SK-N-SH (cell line): ENCODE measurements around the gene FAM219A. TPM values are rescaled to one million over a fixed set of nuclear protein-coding genes. Genes with fewer than 3 reads are reported as not detected.
"Not testable (repeated sequence)": the region's sequence is repeated elsewhere in the genome, so short reads cannot be mapped to it uniquely, and the experiment has no call there.

Experiments
- CTCF ChIA-PET: fragments of 300-600, 350-600 bp; formaldehyde crosslinking; extraction: SDS; loops from one replicate; lab custom pipeline; 2021; lab: Yijun Ruan, JAX
- POLR2A ChIA-PET: fragments of 350-600 bp; sonication (Branson Sonifier 250); formaldehyde crosslinking; extraction: SDS; loops from one replicate; lab custom pipeline; 2020; ENCODE audit warnings: antibody characterized with exemption, inconsistent platforms; lab: Yijun Ruan, JAX
- DNase-seq: peaks from one replicate; pipeline ENCODE4 v3.0.0; 2012
- H2AFZ ChIP-seq: fragments of 200-600 bp; sonication (generic); 2 replicates; pipeline ENCODE4 v1.8.1; 2016; ENCODE audit warnings: antibody characterized with exemption, mild to moderate bottlenecking, low read depth
- H3F3A ChIP-seq: fragments of 200-600 bp; sonication (generic); replicated peaks from 2 replicates; pipeline ENCODE3; 2016; ENCODE audit warnings: antibody characterized with exemption, mild to moderate bottlenecking; ENCODE audit not compliant: insufficient read depth
- H3K27ac ChIP-seq, 2 experiments: fragments of 200-500 bp in 1 of 2; fragments of 200-600 bp in 1 of 2; sonication (Bioruptor generic) in 1 of 2; sonication (generic), shearing (Covaris generic) in 1 of 2; 2 replicates each; pipeline versions ENCODE4 v1.5.1 to v1.6.1; 2014 to 2016; ENCODE audit warnings: low read depth in 2 of 2, inconsistent platforms in 1 of 2, low read length in 1 of 2, mild to moderate bottlenecking in 1 of 2, mixed read lengths in 1 of 2
- H3K27me3 ChIP-seq: fragments of 200-600 bp; sonication (generic), shearing (Covaris generic); 2 replicates; pipeline ENCODE4 v1.6.1; 2016; ENCODE audit warnings: mixed run types; ENCODE audit not compliant: insufficient read depth
- H3K36me3 ChIP-seq, 2 experiments: fragments of 200-500 bp in 1 of 2; fragments of 200-600 bp in 1 of 2; sonication (Bioruptor generic) in 1 of 2; sonication (generic) in 1 of 2; replicated peaks in 1 of 2; 2 replicates each; pipeline versions ENCODE3 to v1.5.1; 2014 to 2016; ENCODE audit warnings: low read length in 1 of 2, mild to moderate bottlenecking in 1 of 2; ENCODE audit not compliant: insufficient read depth in 2 of 2, control insufficient read depth in 1 of 2
- H3K4me1 ChIP-seq, 2 experiments: fragments of 200-500 bp in 1 of 2; fragments of 200-600 bp in 1 of 2; sonication (Bioruptor generic) in 1 of 2; sonication (generic), shearing (Covaris generic) in 1 of 2; 2 replicates each; pipeline versions ENCODE4 v1.5.1 to v1.6.1; 2014 to 2016; ENCODE audit warnings: low read depth in 1 of 2, low read length in 1 of 2, mixed run types in 1 of 2; ENCODE audit not compliant: insufficient read depth in 2 of 2, control insufficient read depth in 1 of 2
- H3K4me2 ChIP-seq: fragments of 200-600 bp; sonication (generic), shearing (Covaris generic); 2 replicates; pipeline ENCODE4 v1.6.1; 2017; ENCODE audit warnings: mixed run types
- H3K4me3 ChIP-seq, 2 experiments: fragments of 200-500 bp in 1 of 2; fragments of 200-600 bp in 1 of 2; sonication (Bioruptor generic) in 1 of 2; sonication (generic), shearing (Covaris generic) in 1 of 2; 2 replicates each; pipeline versions ENCODE4 v1.5.1 to v1.8.1; 2014 to 2016; ENCODE audit warnings: low read depth in 2 of 2, inconsistent platforms in 1 of 2, low read length in 1 of 2, mild to moderate bottlenecking in 1 of 2, mixed read lengths in 1 of 2, moderate library complexity in 1 of 2
- H3K79me2 ChIP-seq: fragments of 200-600 bp; sonication (generic); 2 replicates; pipeline ENCODE4 v1.8.1; 2017; ENCODE audit warnings: mild to moderate bottlenecking; ENCODE audit not compliant: insufficient read depth
- H3K9ac ChIP-seq: fragments of 200-600 bp; sonication (generic); 2 replicates; pipeline ENCODE4 v1.6.1; 2017; ENCODE audit warnings: mixed run types
- H3K9me2 ChIP-seq: fragments of 200-600 bp; sonication (generic); 2 replicates; pipeline ENCODE4 v1.6.1; 2017; ENCODE audit warnings: mixed run types
- H3K9me3 ChIP-seq: fragments of 200-600 bp; sonication (generic); 2 replicates; pipeline ENCODE4 v1.6.1; 2017; ENCODE audit warnings: mixed run types, mild to moderate bottlenecking, moderate library complexity
- H4K20me1 ChIP-seq: fragments of 200-600 bp; sonication (generic); 2 replicates; pipeline ENCODE4 v1.6.1; 2017; ENCODE audit warnings: mild to moderate bottlenecking, mixed run types; ENCODE audit not compliant: insufficient read depth
- CHD2 ChIP-seq: fragments of 150-350 bp; IDR thresholded peaks from 2 replicates; pipeline ENCODE4 v1.6.1; 2018; ENCODE audit warnings: low read length; ENCODE audit not compliant: partially characterized antibody
- EP300 ChIP-seq, 2 experiments: IDR thresholded peaks; 2 replicates each; pipeline versions ENCODE4 v1.4.0 to v1.6.1; 2012; ENCODE audit warnings: borderline replicate concordance in 1 of 2, low read depth in 1 of 2, low read length in 1 of 2
- EZH2phosphoT487 ChIP-seq: fragments of 200-600 bp; sonication (generic); IDR thresholded peaks from 2 replicates; pipeline ENCODE4 v1.6.1; 2017; ENCODE audit warnings: low read depth, mixed run types, mild to moderate bottlenecking, antibody characterized with exemption, moderate library complexity, borderline replicate concordance
- FOXJ3 ChIP-seq: sonication (generic); formaldehyde crosslinking; IDR thresholded peaks from 2 replicates; pipeline ENCODE4 v1.5.1; 2020; ENCODE audit warnings: mild to moderate bottlenecking, missing genetic modification reagents
- FOXM1 ChIP-seq: IDR thresholded peaks from 2 replicates; pipeline ENCODE4 v1.4.0; 2012; ENCODE audit warnings: low read depth, mild to moderate bottlenecking
- JUND ChIP-seq: IDR thresholded peaks from 2 replicates; pipeline ENCODE4 v1.4.0; 2012
- MEF2A ChIP-seq: IDR thresholded peaks from 2 replicates; pipeline ENCODE4 v1.4.0; 2012; ENCODE audit warnings: low read depth, borderline replicate concordance
- MXI1 ChIP-seq: IDR thresholded peaks from 2 replicates; pipeline ENCODE4 v1.6.1; 2012; ENCODE audit warnings: mild to moderate bottlenecking, low read depth, low read length, improper control_type of control experiment
- NRF1 ChIP-seq: IDR thresholded peaks from 2 replicates; pipeline ENCODE4 v1.6.1; 2012; ENCODE audit warnings: low read depth, mild to moderate bottlenecking, low read length
- RAD21 ChIP-seq: IDR thresholded peaks from 2 replicates; pipeline ENCODE4 v1.6.1; 2012; ENCODE audit warnings: mild to moderate bottlenecking, low read length
- SIN3A ChIP-seq: IDR thresholded peaks from 2 replicates; pipeline ENCODE4 v1.6.1; 2012; ENCODE audit warnings: low read depth, mild to moderate bottlenecking, low read length, moderate library complexity, borderline replicate concordance
- SMC3 ChIP-seq: IDR thresholded peaks from 2 replicates; pipeline ENCODE4 v1.6.1; 2012; ENCODE audit warnings: low read depth, low read length, improper control_type of control experiment
- TEAD4 ChIP-seq: IDR thresholded peaks from 2 replicates; pipeline ENCODE4 v1.4.0; 2012; ENCODE audit warnings: mild to moderate bottlenecking, borderline replicate concordance; ENCODE audit not compliant: insufficient read depth
- YY1 ChIP-seq: IDR thresholded peaks from 2 replicates; pipeline ENCODE4 v1.4.0; 2012; ENCODE audit warnings: low read depth, mild to moderate bottlenecking
- WGBS: methylation state at CpG from one replicate; pipeline ENCODE4 v1.1.6; 2017; ENCODE audit warnings: low lambda C conversion rate; 5-methylcytosine and 5-hydroxymethylcytosine counted together
- polyA plus RNA-seq, 3 experiments: library from polyadenylated mRNA; depleted of rRNA; stranded (reverse); fragments of >200 nt; gene quantifications; 2 replicates each; pipeline ENCODE4 v1.2.3, GENCODE V29; 2012
- TF ChIP-seq, protein P1 (sequence below): IDR thresholded peaks from 2 replicates; pipeline ENCODE4 v1.4.0; 2012; ENCODE audit warnings: low read depth, borderline replicate concordance
- TF ChIP-seq, protein P2 (sequence below): fragments of 150-350 bp; IDR thresholded peaks from 2 replicates; pipeline ENCODE4 v1.6.1; 2017; ENCODE audit warnings: antibody characterized with exemption, low read length, low read depth, borderline replicate concordance
- TF ChIP-seq, protein P3 (sequence below): fragments of 150-350 bp; IDR thresholded peaks from 2 replicates; pipeline ENCODE4 v1.6.1; 2016; ENCODE audit warnings: mild to moderate bottlenecking, low read depth, low read length

Gene FAM219A
- polyA plus RNA-seq, 1 of the 3 experiments (the other 2 are of a cell fraction), result 15.7 TPM

DNA sequence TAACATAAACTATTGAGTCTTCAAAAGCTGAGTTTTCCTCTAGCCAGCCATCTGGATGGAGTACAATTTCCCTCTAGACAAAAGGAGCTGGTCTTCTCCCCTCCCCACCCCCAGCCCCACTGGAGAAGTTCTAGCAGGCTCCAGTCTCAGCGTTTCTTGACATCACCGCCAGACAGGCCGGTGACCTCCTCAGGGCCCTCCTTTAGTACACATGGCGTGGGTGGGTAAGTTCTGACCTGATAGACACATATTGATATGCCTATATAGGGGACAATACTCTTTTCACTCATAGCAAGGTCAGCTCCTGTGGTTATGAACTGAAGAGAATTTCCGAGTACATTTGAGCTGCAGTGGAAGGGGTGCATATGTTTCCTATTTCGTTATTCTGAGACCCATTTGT lies 27.5 kb upstream of the FAM219A start:
- no peak for TF ChIP-seq JUND
- TF ChIP-seq MXI1, result no peak
- no peak for TF ChIP-seq FOXJ3
- H3K79me2 ChIP-seq, result no peaks in the 10 kb centered on the region
- H3K9me3 ChIP-seq, result no peaks in the 10 kb centered on the region
- H3F3A ChIP-seq, result no peaks in the 10 kb centered on the region
- ChIA-PET CTCF (interaction anchor here (0.6 to 13.3 kb wide), 6 partner anchors 14 to 122 kb away, joined by 3 to 103 read pairs (median 4); no protein-coding TSS in a partner anchor), POLR2A (no interaction called here)
- no peak overlapping the region for H3K9ac ChIP-seq
- H3K4me3 ChIP-seq, result no peak overlapping the region
- DNase-seq, result no peak
- no peaks in the 10 kb centered on the region for H3K9me2 ChIP-seq
- whole genome bisulfite sequencing, result 76% methylated on average over 5 of the region's 6 CpGs
- H3K27me3 ChIP-seq, result no peaks in the 10 kb centered on the region; the same call in 1 of the 2 replicates
- H3K4me2 ChIP-seq, result no peak overlapping the region
- H4K20me1 ChIP-seq, result no peaks in the 10 kb centered on the region
- no peak overlapping the region for H2AFZ ChIP-seq
- H3K4me1 ChIP-seq, result peaks cover 0 to 6% of the 10 kb centered on the region in 2 experiments; a peak in 1 of 4 replicates
- H3K36me3 ChIP-seq, result no peaks in the 10 kb centered on the region
- no peak overlapping the region for H3K27ac ChIP-seq

DNA sequence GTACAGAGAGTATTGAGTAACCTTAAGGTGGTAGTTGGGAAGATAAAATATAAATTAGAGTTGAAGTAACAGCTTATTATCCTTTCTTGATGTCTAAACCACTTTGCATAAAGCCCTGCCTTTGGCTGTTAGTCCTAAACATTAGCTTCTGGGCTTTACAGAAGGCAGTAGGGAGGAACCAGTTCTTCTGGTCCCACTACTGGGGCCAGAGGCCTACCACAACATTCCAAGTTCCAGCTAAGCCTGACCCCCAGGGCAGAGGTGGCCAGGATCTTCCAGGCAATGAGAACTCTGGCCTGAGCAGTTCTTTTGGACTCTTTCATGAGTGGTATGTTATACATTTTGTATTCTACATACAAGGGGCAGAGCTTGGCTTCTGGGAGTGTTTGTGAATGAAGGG lies 26.3 kb upstream of the FAM219A start:
- Histone ChIP-seq H3K4me2 (no peak overlapping the region), H3K9me3 (no peaks in the 10 kb centered on the region), H3F3A (no peaks in the 10 kb centered on the region), H3K27me3 (no peaks in the 10 kb centered on the region; the same call in 1 of the 2 replicates), H3K9me2 (no peaks in the 10 kb centered on the region), H4K20me1 (no peaks in the 10 kb centered on the region), H2AFZ (no peak overlapping the region), H3K36me3 (no peaks in the 10 kb centered on the region), H3K79me2 (no peaks in the 10 kb centered on the region), H3K27ac (no peak overlapping the region), H3K4me3 (no peak overlapping the region), H3K4me1 (no peaks in the 10 kb centered on the region), H3K9ac (no peak overlapping the region)
- ChIA-PET CTCF (interaction anchor here (1.0 to 1.7 kb wide), 4 partner anchors 12 to 107 kb away, joined by 3 to 9 read pairs (median 3); no protein-coding TSS in a partner anchor), POLR2A (no interaction called here)
- no peak for DNase-seq
- no peak for TF ChIP-seq RAD21
- no peak for TF ChIP-seq EZH2phosphoT487
- TF ChIP-seq, protein P1, sequence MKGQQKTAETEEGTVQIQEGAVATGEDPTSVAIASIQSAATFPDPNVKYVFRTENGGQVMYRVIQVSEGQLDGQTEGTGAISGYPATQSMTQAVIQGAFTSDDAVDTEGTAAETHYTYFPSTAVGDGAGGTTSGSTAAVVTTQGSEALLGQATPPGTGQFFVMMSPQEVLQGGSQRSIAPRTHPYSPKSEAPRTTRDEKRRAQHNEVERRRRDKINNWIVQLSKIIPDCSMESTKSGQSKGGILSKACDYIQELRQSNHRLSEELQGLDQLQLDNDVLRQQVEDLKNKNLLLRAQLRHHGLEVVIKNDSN, result no peak
- TF ChIP-seq JUND, result no peak
- TF ChIP-seq, protein P2, sequence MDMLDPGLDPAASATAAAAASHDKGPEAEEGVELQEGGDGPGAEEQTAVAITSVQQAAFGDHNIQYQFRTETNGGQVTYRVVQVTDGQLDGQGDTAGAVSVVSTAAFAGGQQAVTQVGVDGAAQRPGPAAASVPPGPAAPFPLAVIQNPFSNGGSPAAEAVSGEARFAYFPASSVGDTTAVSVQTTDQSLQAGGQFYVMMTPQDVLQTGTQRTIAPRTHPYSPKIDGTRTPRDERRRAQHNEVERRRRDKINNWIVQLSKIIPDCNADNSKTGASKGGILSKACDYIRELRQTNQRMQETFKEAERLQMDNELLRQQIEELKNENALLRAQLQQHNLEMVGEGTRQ, result no peak
- TF ChIP-seq MXI1, result no peak
- TF ChIP-seq YY1, result no peak
- no peak for TF ChIP-seq SMC3
- TF ChIP-seq, protein P3, sequence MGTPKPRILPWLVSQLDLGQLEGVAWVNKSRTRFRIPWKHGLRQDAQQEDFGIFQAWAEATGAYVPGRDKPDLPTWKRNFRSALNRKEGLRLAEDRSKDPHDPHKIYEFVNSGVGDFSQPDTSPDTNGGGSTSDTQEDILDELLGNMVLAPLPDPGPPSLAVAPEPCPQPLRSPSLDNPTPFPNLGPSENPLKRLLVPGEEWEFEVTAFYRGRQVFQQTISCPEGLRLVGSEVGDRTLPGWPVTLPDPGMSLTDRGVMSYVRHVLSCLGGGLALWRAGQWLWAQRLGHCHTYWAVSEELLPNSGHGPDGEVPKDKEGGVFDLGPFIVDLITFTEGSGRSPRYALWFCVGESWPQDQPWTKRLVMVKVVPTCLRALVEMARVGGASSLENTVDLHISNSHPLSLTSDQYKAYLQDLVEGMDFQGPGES, result no peak
- TF ChIP-seq NRF1, result no peak
- TF ChIP-seq MEF2A, result no peak
- TF ChIP-seq EP300 (IDR thresholded peaks at IDR 0.05; ENCODE audit: borderline replicate concordance in 1 of 2, low read depth in 1 of 2, low read length in 1 of 2), result no peak
- TF ChIP-seq TEAD4, result no peak
- TF ChIP-seq FOXM1, result no peak
- TF ChIP-seq CHD2, result no peak
- TF ChIP-seq SIN3A, result no peak

DNA sequence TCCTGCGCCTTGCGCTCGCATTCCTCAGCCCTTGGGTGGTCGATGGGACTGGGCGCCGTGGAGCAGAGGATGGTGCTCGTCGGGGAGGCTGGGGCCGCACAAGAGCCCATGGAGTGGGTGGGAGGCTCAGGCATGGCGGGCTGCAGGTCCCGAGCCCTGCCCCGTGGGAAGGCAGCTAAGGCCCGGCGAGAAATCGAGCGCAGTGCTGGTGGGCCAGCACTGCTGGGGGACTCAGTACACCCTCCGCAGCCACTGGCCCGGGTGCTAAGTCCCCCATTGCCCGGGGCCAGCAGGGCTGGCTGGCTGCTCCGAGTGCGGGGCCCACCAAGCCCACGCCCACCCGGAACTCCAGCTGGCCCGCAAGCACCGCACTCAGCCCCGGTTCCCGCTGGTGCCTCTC lies 24.4 kb upstream of the FAM219A start:
- H4K20me1 ChIP-seq, POLR2A ChIA-PET, H3K4me2 ChIP-seq, H3K9me2 ChIP-seq, H3K27ac ChIP-seq, H3K9ac ChIP-seq, H3K79me2 ChIP-seq, H3K4me3 ChIP-seq, H3K27me3 ChIP-seq, H3K9me3 ChIP-seq, H3K36me3 ChIP-seq, H2AFZ ChIP-seq, H3K4me1 ChIP-seq, H3F3A ChIP-seq, DNase-seq: not testable (repeated sequence)
- CTCF ChIA-PET, result interaction anchor here (0.6 kb wide), 1 partner anchor 18 kb away, joined by 3 read pairs; no protein-coding TSS in a partner anchor
- 91% methylated on average over 20 of the region's 27 CpGs for WGBS
